Mucosa of descending colon (tissue), 3 donors: ENCODE measurements around the gene ACACA. TPM values are rescaled to one million over a fixed set of nuclear protein-coding genes. Genes with fewer than 3 reads are reported as not detected.

Source experiments
- ATAC-seq: fragments of 200-7000 bp; cut with Tn5 transposase; one replicate; pipeline ENCODE4 v1.9.1; 2020; ENCODE audit warnings: mild to moderate bottlenecking, moderate library complexity
- DNase-seq, 3 donors: peaks; one replicate each; pipeline ENCODE4 v3.0.0-alpha.2; 2020
- H3K36me3 ChIP-seq: fragments of 200-600 bp; one replicate; pipeline ENCODE4 v1.8.0; 2021; ENCODE audit warnings: low read depth, mild to moderate bottlenecking
- H3K4me1 ChIP-seq: fragments of 200-600 bp; one replicate; pipeline ENCODE4 v1.8.0; 2021; ENCODE audit warnings: low read depth, mild to moderate bottlenecking
- H3K4me3 ChIP-seq: fragments of 200-600 bp; one replicate; pipeline ENCODE4 v1.8.0; 2021; ENCODE audit warnings: mild to moderate bottlenecking
- H3K9me3 ChIP-seq: fragments of 200-600 bp; one replicate; pipeline ENCODE4 v1.8.0; 2021; ENCODE audit warnings: mild to moderate bottlenecking
- intact Hi-C, 2 donors: fragments of 100-400 bp; cut with DNase I in 1 of 2; cut with micrococcal nuclease in 1 of 2; formaldehyde crosslinking; loops; one replicate each; pipeline versions ENCODE4 v1.11.0 to v1.11.1; 2022; cut with DNase I, micrococcal nuclease
- total RNA-seq, 3 donors: library from RNA; stranded (reverse); fragmentation: NEBNext Ultra II Directional in 2 of 3; extraction: Animal tissue kit (Norgen Biotek cat#: 25700) in 2 of 3; gene quantifications; one replicate each; pipeline versions ENCODE4 v1.2.1 to v1.2.4, GENCODE V29; 2021 to 2023
- TF ChIP-seq, protein P1 (sequence below): fragments of 200-600 bp; IDR thresholded peaks from one replicate; pipeline ENCODE4 v1.8.0; 2022; ENCODE audit warnings: antibody characterized with exemption, mild to moderate bottlenecking
- donor health status: DM: no; HTN: no; CAD: no; lungs with moderate emphysema.
- donor health status: DM: no; HTN: no; CAD: no.
- donor health status: DM: no; HTN: yes; CAD: no.

Gene ACACA
- total RNA-seq, 3 donors from 2014 or later, result 58.5 to 64.1 (median 60.3) TPM

GRCh38 chr17:37327341-37328090 is 79.1 kb downstream of the ACACA start:
- TF ChIP-seq, protein P1, sequence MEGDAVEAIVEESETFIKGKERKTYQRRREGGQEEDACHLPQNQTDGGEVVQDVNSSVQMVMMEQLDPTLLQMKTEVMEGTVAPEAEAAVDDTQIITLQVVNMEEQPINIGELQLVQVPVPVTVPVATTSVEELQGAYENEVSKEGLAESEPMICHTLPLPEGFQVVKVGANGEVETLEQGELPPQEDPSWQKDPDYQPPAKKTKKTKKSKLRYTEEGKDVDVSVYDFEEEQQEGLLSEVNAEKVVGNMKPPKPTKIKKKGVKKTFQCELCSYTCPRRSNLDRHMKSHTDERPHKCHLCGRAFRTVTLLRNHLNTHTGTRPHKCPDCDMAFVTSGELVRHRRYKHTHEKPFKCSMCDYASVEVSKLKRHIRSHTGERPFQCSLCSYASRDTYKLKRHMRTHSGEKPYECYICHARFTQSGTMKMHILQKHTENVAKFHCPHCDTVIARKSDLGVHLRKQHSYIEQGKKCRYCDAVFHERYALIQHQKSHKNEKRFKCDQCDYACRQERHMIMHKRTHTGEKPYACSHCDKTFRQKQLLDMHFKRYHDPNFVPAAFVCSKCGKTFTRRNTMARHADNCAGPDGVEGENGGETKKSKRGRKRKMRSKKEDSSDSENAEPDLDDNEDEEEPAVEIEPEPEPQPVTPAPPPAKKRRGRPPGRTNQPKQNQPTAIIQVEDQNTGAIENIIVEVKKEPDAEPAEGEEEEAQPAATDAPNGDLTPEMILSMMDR, result no peak
- Histone ChIP-seq H3K4me1 (no peaks in the 10 kb centered on the region), H3K4me3 (no peak overlapping the region), H3K36me3 (no peaks in the 10 kb centered on the region), H3K9me3 (no peaks in the 10 kb centered on the region)
- intact Hi-C loops, result no loop called here
- DNase-seq (no peak), ATAC-seq (no peak)

DNA sequence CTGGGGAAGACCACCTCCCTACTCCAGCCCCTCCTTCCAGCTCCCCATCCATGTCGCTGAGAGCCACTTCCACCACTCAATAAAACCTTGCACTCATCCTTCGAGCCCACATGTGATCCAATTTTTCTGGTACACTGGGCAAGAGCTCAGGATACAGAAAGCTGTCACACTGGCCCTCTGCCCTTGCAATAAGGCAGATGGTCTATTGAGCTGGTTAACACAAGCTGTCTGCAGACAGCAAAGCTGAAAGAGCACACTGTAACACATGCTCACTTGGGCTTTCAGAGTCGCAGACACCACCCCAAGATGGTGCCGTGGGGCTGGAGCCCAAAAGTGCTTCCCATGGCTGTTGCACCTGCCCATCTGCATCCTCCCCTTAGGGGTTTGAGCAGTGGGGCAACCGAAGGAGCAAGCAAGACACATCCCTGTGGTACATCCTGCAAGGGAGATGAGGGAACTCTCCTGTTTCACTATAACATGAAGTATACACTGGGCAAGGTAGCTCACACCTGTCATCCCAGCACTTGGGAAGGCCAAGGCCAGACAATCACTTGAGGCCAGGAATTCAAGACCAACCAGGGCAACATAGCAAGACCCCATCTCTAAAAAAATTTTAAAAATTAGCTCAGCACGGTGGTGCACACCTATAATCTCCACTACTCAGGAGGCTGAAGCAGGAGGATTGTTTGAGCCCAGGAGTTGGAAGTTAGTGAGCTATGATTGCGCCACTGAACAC is 83.6 kb downstream of the ACACA start:
- no peak for DNase-seq
- Histone ChIP-seq H3K4me1 (no peaks in the 10 kb centered on the region), H3K9me3 (no peaks in the 10 kb centered on the region), H3K36me3 (no peaks in the 10 kb centered on the region), H3K4me3 (no peak overlapping the region)
- TF ChIP-seq, protein P1, result no peak
- ATAC-seq, result no peak
- intact Hi-C loops, result no loop called here

DNA sequence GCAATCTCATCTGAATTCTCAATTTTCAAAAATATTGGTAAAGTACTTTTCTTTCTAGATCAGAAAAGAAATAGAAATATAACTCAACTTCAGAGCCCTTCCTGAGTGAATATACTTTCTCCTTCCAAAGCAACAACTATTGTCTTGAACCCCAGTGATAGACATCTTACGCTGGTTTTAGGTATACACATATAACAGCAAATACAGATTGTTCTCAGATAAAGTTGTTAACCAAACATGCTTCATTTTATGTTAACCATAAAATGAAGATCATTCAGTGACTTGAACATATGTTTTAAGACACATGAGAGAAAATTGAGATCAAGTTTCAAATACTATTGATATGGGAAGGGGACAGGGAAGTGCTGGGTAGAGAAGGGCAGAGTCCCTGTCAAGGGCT is 84.5 kb downstream of the ACACA start:
- no peaks in the 10 kb centered on the region for H3K4me1 ChIP-seq
- H3K9me3 ChIP-seq, result no peaks in the 10 kb centered on the region
- intact Hi-C loops, result no loop called here
- no peak for DNase-seq
- no peaks in the 10 kb centered on the region for H3K36me3 ChIP-seq
- no peak overlapping the region for H3K4me3 ChIP-seq
- no peak for ATAC-seq
- TF ChIP-seq, protein P1, result no peak

- no peak overlapping the region for H3K4me3 ChIP-seq
- ATAC-seq, result no peak
- no peaks in the 10 kb centered on the region for H3K4me1 ChIP-seq
- no peak for DNase-seq
- no peaks in the 10 kb centered on the region for H3K9me3 ChIP-seq
- TF ChIP-seq, protein P1, result no peak
- intact Hi-C loops, result no loop called here
- H3K36me3 ChIP-seq, result no peaks in the 10 kb centered on the region
Measured at GRCh38 chr17:37318931-37319594, 87.6 kb downstream of the ACACA start.

GRCh38 chr17:37317867-37318266 is 88.8 kb downstream of the ACACA start:
- no peak overlapping the region for H3K4me3 ChIP-seq
- DNase-seq, result no peak
- intact Hi-C loops, result no loop called here
- ATAC-seq, result no peak
- TF ChIP-seq, protein P1, result no peak
- no peaks in the 10 kb centered on the region for H3K4me1 ChIP-seq
- no peaks in the 10 kb centered on the region for H3K36me3 ChIP-seq
- H3K9me3 ChIP-seq, result no peaks in the 10 kb centered on the region
